GM21360 (cell line): ENCODE measurements around the gene PRDM5.

Source experiments
- ATAC-seq: cut with Tn5 transposase; IDR thresholded peaks from one replicate; pipeline ENCODE4 v1.9.1; 2021; ENCODE audit warnings: mild to moderate bottlenecking, moderate library complexity; ENCODE audit not compliant: unreplicated experiment

The PRDM5 gene

DNA sequence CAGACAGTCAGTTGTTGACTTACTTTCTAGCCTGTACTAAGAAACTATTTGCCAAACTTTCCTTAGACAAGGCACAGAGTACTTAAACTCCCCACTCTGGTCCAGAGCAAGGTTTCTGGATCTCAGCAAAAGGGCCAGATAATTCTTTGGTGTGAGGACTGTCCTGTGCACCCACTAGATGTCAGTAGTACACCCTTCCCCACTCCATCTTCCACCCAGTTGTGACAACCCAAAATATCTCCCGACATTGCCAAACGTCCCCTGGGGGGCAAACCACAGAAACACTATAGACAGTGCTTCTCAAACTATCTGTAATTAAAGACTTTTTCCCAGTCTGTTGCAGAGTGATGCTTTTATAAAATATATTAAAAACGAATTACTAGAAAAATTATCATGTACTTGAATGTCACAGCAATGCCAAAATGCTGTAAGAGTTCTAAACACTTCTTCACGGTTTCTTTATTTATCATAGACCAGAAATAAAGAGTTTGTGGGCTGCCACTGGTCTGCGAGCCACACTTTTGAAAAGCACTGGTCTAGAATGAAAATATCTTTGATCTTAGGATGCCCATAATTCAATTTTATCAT lies 203.5 kb downstream of the PRDM5 start:
- ATAC-seq = peak; percentile 82

DNA sequence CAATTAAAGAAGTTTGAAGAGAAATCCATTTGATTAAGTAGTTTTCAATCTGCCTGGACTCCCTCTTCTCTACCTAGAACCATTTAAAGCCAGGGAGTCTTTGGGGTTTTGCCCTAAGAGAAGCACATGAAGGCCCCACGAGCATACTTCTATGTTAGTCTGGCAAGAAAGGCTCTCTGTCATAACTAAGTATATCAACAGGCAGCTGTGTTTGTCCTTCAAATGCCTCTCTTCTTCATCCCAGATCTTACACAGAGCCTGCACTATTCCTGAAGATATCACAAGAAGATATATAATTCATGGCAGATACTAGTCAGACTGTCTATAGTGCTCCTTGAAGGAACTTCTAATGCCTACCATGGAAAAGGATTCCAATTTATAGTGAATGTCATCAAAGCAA lies 206.2 kb downstream of the PRDM5 start:
- ATAC-seq = no peak

DNA sequence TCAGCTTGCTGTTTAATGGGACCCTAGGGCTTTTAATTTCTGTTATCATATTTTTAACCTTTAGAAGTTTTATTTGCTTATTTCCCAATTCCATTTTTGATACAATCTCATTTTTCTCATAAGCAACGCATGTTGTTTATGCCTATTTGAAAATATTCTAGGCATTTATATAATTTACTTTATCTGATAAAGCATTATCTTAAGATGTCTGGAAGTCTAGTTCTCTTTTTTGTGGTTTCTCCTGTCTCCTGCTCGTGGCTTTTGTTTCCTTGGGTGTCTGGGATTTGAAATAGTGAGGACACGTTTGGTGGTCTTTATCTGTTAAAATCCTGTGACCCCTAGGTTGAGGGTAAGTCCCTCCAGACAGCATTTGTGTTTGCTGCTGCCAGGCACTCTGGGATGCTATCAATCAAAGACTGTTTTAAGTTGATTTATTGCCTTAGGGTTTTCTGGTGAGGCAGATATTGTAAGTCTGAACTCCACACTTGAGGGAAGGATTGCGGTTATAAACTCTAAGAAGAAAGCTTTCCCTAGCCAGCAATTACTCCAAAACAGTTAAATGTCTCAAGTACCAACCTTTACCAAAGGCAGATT lies 208.0 kb downstream of the PRDM5 start:
- no peak for ATAC-seq

DNA sequence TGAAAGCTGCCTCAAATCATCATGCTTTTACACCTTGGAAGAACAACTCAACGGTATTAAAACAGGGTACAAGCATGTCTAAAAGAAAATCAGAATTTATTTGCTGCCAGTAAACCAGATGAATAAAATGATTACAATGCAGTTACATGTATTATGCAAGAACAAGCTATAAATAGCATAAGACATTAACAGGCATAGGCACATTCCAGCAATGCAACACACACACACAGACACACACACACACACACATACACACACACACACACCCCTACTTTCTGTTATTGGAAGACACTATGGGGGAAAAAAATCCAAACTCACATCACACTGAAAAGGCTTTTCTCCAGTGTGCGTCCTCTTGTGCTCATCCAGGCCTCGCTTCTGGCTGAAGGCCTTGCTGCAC lies 212.5 kb downstream of the PRDM5 start:
- ATAC-seq = no peak

DNA sequence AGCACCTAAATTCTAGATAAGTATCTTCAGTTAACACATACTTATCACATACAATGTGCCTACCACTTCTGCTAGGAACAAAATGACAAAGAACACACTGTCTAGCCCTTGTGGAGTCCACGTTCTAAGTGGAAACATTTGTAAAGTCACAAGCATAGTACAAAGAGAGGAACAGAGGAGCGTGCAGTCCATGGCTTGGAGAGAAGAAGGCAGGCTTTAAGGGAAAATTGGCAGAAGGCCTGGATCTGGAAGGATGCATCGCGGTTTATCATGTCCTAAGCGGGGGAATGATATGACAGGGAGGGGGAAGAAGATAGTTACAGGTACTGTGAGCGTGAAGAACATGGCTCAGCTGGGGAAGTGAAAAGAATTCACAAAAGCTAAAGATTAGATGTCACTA lies 218.0 kb downstream of the PRDM5 start:
- ATAC-seq = no peak

DNA sequence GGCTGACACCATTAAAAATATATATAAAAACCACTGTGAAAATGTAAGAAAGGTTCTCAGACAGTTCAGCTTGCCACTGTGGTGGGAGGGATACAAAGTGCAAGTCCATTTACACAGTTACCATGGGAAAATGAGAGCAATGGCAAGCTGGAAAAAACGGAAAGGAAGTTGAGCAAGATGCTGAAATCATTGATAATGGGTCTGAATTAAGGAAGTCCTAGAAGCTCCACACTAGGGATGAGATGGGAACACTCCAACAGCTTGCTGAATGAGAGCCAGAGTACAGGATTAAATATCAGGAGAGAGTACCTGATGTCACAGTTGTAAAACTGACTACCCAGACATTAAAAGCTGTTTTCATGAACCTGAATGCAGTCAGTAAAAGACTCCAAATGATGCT lies 218.6 kb downstream of the PRDM5 start:
- no peak for ATAC-seq

DNA sequence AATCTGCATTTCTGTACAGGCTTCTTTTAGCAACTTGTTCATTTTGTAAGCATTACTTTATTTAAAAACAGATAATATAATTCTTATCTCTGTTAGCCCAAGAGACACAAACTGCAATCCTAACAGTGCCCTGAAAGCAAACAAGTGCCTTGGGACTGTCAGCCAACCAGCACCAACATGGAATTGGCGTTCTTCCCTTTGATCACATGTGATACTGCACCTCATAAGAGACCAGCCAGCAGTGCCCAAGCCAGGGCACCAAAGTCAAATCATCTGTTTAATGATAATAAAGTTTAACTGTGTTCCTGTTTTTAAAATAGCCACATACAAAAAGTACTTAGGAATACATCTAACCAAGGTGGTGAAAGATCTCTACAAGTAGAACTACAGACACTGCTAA lies 223.2 kb downstream of the PRDM5 start:
- ATAC-seq = no peak

- ATAC-seq = no peak
Observed at GRCh38 chr4:120694973-120695372, 227.6 kb downstream of the PRDM5 start.

GRCh38 chr4:120693816-120694215 lies 228.7 kb downstream of the PRDM5 start:
- no peak for ATAC-seq

DNA sequence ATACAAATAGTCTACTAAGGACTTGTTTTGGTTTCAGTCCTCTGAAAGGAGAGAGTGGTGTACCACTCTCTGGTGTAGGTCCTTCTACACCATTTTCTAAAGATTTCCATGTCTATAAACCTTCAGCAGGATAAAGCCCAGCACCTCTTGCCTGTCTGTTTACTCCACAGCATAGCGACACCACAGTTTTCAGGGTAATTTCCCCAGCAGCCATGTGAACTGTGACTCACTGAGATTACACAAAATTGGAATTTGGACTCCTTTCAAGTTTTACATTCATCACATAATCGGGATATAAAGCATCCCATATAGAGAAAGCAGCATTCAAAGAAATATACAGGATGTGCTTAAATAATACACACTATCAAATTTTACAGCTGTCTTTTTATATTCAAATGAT lies 229.6 kb downstream of the PRDM5 start:
- no peak for ATAC-seq

- no peak for ATAC-seq
Observed at GRCh38 chr4:120691536-120691935, 231.0 kb downstream of the PRDM5 start.

DNA sequence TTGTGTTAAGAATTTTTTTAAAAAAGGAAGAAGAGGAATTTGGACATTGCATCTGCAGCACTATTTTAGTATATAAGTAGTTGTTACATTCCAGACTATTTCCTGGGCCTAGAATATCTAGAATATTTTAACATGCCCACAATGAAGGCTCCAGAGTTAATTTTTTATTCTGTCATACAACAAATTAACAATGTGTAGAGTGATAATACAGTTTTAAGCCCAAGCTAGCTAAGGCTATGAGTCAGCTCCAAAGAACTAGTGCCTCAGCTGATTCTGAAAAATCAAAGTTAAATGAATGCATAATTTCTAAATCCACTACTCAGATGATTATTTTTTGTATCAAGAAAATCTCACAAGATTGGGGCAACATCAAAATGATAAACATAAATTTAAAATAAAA lies 231.4 kb downstream of the PRDM5 start:
- ATAC-seq = no peak

DNA sequence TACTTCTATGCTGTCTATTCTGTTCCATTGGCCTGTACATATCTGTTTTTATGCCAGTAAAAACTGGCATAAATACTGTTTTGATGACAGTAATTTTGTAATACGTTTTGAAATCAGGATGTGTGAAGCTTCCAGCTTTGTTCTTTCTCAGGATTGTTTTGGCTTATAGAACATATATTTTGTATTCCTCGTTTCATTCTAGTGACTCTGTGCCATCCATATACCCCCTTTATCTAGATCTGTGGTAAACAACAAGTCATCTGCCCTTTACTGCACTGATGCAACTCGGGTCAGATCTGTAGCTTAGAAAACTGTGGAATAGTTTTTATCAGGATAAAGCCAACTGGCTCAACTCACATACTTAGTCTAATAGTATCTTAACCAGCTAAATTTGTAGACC lies 233.7 kb downstream of the PRDM5 start:
- ATAC-seq = no peak

DNA sequence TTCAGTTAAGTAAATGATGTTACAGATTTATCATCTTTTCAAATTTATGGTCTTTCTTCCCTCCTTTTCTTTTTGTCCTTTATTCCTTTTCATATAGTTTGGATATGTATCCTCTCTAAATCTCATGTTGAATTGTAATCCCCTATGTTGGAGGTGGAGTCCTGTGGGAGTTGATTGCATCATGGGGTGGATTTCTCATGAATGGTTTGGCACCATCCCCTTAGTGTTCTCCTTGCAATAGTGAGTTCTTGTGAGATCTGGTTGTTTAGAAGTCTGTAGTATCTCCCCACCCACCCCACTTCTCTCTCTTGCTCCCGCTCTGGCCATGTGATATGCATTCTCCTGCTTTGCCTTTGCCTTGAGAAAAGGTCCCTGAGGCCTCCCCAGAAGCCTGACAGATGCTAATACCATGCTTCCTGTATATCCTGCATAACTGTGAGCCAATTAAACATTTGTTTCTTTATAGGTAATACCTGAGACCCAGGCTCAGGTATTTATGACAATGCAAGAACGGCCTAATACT lies 236.7 kb downstream of the PRDM5 start:
- ATAC-seq = no peak

- ATAC-seq = no peak
Observed at GRCh38 chr4:120683897-120684540, 238.5 kb downstream of the PRDM5 start.

DNA sequence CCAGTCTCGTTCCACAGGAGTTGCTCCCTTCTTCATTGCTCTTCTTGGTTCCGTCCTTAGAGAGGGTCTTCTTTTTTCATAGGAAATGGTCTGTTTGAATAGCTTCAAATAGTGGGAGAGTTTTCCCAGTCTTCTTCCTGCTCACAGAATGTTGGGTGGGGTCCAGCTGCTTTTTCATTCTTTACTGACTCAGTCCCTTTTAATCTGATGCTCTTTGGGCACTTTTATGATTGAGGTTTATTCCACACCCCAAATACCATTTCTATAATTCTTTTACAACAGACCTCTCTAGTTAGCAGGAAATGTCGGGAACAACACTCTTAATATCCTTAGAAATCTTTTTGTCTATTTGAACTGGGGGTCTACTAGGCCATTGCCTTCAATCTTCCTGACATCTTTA lies 239.5 kb downstream of the PRDM5 start:
- no peak for ATAC-seq

GRCh38 chr4:120680647-120681228 lies 241.8 kb downstream of the PRDM5 start:
- ATAC-seq = no peak

- no peak for ATAC-seq
Observed at GRCh38 chr4:120673696-120674095, 248.8 kb downstream of the PRDM5 start.

DNA sequence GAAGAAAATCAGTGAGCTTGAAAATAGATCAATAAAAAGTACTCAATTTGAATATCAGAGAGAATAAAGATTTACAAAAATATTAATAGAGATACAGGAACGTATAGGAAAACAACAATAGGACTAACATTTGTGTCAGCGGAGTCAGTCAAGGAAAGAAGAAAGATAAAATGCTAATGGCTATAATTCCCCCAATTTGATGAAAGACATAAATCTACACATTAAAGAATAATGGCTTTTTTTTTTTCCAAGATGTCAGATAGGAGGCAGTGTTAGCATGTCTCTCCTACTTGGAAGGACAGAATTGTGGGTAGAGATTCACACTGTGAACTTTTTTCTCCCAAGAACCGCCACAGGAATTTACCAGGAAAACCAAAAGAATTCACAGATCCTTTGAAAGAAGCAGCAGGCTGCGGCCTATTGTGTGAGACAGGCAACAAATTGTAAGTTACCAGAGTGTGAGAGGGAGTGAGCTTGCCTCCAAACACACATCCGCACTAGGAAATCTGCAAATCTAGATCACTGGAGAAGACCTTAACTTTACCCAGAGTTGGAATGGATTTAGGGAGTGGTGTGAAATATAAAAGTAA lies 249.9 kb downstream of the PRDM5 start:
- ATAC-seq = no peak

- ATAC-seq = no peak
Observed at GRCh38 chr4:120672076-120672475, 250.4 kb downstream of the PRDM5 start.

GRCh38 chr4:120671538-120671937 lies 251.0 kb downstream of the PRDM5 start:
- ATAC-seq = no peak

- ATAC-seq = no peak
Observed at GRCh38 chr4:120667102-120667501, 255.4 kb downstream of the PRDM5 start.
